Breast epithelium (tissue), 3 donors: Measurements from ENCODE around the gene ARHGEF7.

ENCODE experiments used
- CTCF ChIP-seq, 3 donors: fragments of 450-650 bp; IDR thresholded peaks; one replicate each; pipeline ENCODE4 v1.5.1; 2016 to 2017; ENCODE audit warnings: antibody characterized with exemption in 3 of 3, mild to moderate bottlenecking in 3 of 3, moderate library complexity in 3 of 3
- POLR2AphosphoS5 ChIP-seq, 3 donors: sonication (generic); formaldehyde crosslinking; IDR thresholded peaks; one replicate each; pipeline ENCODE4 v1.6.1; 2017; ENCODE audit warnings: antibody characterized with exemption in 3 of 3

- TF ChIP-seq POLR2AphosphoS5 (IDR thresholded peaks at IDR 0.05) (no peak), CTCF (IDR thresholded peaks at IDR 0.05) (no peak)
These were observed 59.4 kb downstream of the ARHGEF7 start for GRCh38 chr13:111174377-111175114.
